OCI-LY7 (cell line): ENCODE results near the gene SLC17A4.

Experiments
- EZH2phosphoT487 ChIP-seq: fragments of 200-600 bp; sonication (generic); IDR thresholded peaks from 2 replicates; pipeline ENCODE4 v1.6.1; 2018; ENCODE audit warnings: low read depth, borderline replicate concordance, mild to moderate bottlenecking, mixed run types, antibody characterized with exemption, low read length, moderate library complexity, mixed read lengths
- TF ChIP-seq, protein P1 (sequence below): fragments of 200-600 bp; sonication (generic); conservative IDR thresholded peaks from 2 replicates; pipeline ENCODE4 v1.5.1; 2014; ENCODE audit warnings: mild to moderate bottlenecking, antibody characterized with exemption, low read length, moderate library complexity, mixed read lengths

DNA sequence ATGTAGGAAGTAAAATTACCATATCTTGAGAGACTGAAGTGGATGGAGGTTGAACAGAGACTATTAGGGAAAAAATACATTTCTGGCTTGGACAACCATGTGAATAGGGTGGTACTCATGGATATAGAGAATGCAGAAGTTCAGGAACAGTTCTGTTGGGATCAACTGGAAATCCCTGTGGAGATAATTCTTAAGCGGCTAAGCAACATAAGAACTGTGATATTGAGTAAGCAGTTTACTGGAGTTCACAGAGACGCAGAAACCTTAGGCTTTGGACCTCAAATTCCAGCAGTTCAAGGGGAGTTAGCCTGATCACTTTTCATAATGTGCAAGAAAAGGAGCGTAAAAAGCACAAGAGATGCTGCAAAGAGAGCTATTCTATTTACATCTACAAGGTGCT is 23.6 kb upstream of the SLC17A4 start:
- TF ChIP-seq, protein P1, sequence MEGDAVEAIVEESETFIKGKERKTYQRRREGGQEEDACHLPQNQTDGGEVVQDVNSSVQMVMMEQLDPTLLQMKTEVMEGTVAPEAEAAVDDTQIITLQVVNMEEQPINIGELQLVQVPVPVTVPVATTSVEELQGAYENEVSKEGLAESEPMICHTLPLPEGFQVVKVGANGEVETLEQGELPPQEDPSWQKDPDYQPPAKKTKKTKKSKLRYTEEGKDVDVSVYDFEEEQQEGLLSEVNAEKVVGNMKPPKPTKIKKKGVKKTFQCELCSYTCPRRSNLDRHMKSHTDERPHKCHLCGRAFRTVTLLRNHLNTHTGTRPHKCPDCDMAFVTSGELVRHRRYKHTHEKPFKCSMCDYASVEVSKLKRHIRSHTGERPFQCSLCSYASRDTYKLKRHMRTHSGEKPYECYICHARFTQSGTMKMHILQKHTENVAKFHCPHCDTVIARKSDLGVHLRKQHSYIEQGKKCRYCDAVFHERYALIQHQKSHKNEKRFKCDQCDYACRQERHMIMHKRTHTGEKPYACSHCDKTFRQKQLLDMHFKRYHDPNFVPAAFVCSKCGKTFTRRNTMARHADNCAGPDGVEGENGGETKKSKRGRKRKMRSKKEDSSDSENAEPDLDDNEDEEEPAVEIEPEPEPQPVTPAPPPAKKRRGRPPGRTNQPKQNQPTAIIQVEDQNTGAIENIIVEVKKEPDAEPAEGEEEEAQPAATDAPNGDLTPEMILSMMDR = no peak
- no peak for TF ChIP-seq EZH2phosphoT487
